ENCODE results near the gene ST3GAL2. TPM values are rescaled to one million over a fixed set of nuclear protein-coding genes. Genes with fewer than 3 reads are reported as not detected.
"Not testable (repeated sequence)": the region's sequence is repeated elsewhere in the genome, so short reads cannot be mapped to it uniquely, and the experiment has no call there.

ST3GAL2 gene
- total RNA-seq, 1 experiment from 2014 or later = 45.9 TPM

GRCh38 chr16:70370145-70370544 lies 68.8 kb downstream of the ST3GAL2 start:
- H2BK120ac ChIP-seq (ENCODE audit: low read depth, low read length, poor library complexity, severe bottlenecking); H4K91ac ChIP-seq (ENCODE audit: insufficient read length, low read depth, low read length); H3K14ac ChIP-seq (ENCODE audit: insufficient read depth, low read length); H3K27ac ChIP-seq (ENCODE audit: insufficient read length, low read depth, low read length); H2AFZ ChIP-seq (ENCODE audit: low read length); H2BK12ac ChIP-seq (ENCODE audit: insufficient read length, low read depth, low read length); DNase-seq; H3K23ac ChIP-seq (ENCODE audit: insufficient read length, low read depth, low read length); H4K8ac ChIP-seq (replicated peaks; ENCODE audit: insufficient read length, low read depth, low read length); H3K27me3 Mint-ChIP-seq (ENCODE audit: low read depth); H3K27me3 ChIP-seq (ENCODE audit: insufficient read depth, low read length); H2BK20ac ChIP-seq (ENCODE audit: low read depth, low read length, poor library complexity, severe bottlenecking); H2AK5ac ChIP-seq (ENCODE audit: insufficient read length, low read length); H3K79me1 ChIP-seq (ENCODE audit: insufficient read depth, low read depth, low read length, poor library complexity, severe bottlenecking); H3K4me3 Mint-ChIP-seq; H3K4ac ChIP-seq (ENCODE audit: low read depth, low read length); H2BK15ac ChIP-seq (ENCODE audit: low read depth, low read length); H3K27ac Mint-ChIP-seq; H3K79me2 ChIP-seq (ENCODE audit: insufficient read depth, low read length); H3K9me3 Mint-ChIP-seq; H3K18ac ChIP-seq (ENCODE audit: insufficient read length, low read depth, low read length); H3K56ac ChIP-seq (ENCODE audit: insufficient read length, low read depth, low read length); H3K9me3 ChIP-seq (ENCODE audit: control insufficient read depth, low read depth, low read length); H3K4me1 Mint-ChIP-seq; H4K5ac ChIP-seq (ENCODE audit: insufficient read length, low read depth, low read length); H3K9ac ChIP-seq (ENCODE audit: extremely low read depth, insufficient read length, low read length); H3T11ph ChIP-seq (ENCODE audit: low read length); H3K4me1 ChIP-seq (ENCODE audit: insufficient read depth, low read length); H4K20me1 ChIP-seq (ENCODE audit: control insufficient read depth, insufficient read depth, insufficient read length); H3K23me2 ChIP-seq (ENCODE audit: insufficient read length, low read depth, low read length, poor library complexity, severe bottlenecking); H3K4me2 ChIP-seq (ENCODE audit: insufficient read depth, insufficient read length, low read length); H2BK5ac ChIP-seq (ENCODE audit: insufficient read length, low read length): not testable (repeated sequence)
- peaks cover 35 to 87% (median 72%) of the 10 kb centered on the region in 3 experiments; a peak in 6 of 7 replicates for H3K36me3 Mint-ChIP-seq (ENCODE audit: insufficient read depth in 1 of 3, low read depth in 3 of 3)
- peak; percentile 69 for TF ChIP-seq CTCF (conservative IDR thresholded peaks at IDR 0.05)
- WGBS (ENCODE audit: extremely low coverage, insufficient read length, low lambda C conversion rate) = no CpG with 5 or more reads among the region's 10 CpGs
